Kasumi-1 (cell line): ENCODE results near the gene RBM28.
A peak's percentile ranks its signal among the peaks of the same experiment; 100 is the strongest.

Source experiments
- DNase-seq, 2 experiments: peaks; one replicate each; lab custom pipeline; 2025; lab: John Stamatoyannopoulos, UW

RBM28 gene

GRCh38 chr7:128343554-128344430 lies at the start of gene RBM28:
Gene RBM28, minus strand, starts transcription at chr7:128343908. Its CDS starts 115 bp downstream, at chr7:128343793.
- DNase-seq: peak; percentile 95

DNA sequence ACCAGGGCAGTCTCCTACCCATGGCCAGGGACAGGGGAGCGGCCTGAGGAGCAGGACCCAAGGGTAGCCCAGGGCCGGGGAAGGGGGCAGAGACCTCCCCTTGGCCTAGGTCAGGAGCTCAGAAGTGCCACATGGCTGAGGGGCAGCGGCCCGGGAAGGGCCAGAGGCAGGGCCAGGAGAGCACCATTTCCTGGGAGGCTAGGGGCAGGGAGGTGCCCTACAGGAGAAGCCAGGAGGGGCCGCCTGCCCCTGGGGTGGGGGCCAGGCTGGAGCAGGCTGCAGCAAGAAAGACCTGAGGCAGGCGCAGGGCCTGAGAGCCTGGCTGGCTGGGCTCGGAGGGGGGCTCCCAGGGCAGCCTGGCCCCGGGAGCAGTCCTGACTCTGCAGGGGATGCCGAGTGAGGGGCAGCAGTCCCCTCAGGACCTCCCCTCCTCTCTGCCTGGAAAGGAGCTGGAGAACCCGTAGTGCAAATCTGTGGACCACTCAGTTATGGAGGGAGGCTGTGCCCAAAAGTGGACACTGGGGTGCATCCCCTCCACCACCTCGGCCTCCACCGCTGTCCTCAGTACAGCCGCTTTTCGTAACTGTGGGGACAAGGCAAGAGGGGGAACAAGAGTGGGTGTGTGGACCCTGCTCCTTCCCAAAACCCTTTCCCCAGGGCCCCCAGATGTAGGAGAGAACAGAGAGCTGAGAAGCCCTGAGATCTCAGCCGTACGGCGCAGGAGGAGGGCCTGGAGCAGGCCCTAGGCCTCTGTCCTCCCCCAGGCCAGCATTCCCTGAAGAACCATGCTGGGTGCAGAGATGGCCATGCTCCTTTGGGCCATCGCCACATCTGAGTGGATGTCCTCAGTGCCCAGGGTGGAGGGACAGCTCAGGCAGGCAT lies 49.0 kb upstream of the RBM28 start:
- DNase-seq: no peak

DNA sequence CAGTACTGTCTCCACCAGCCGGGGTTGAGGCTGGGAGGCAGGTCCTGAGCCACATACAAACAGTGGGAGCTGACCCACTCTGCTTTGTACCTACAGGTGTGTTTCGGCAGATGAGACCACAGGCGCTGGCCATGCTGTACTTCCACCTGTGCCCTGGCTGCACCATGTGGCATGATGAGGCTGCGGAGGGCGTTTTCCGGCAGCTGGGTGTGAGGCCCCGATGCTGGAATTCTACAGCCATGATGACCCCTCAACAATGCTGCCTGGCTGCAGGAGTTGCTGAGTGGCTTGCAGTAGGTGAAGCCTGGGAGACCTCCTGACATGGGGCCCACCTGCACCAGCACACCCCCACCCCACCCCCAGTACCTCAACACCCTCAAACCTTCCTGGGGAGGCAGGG lies 48.1 kb upstream of the RBM28 start:
- DNase-seq: no peak

GRCh38 chr7:128390871-128391565 lies 47.3 kb upstream of the RBM28 start:
- no peak for DNase-seq

GRCh38 chr7:128389618-128390329 lies 46.1 kb upstream of the RBM28 start:
- no peak for DNase-seq

GRCh38 chr7:128389085-128389617 lies 45.4 kb upstream of the RBM28 start:
- no peak for DNase-seq

DNA sequence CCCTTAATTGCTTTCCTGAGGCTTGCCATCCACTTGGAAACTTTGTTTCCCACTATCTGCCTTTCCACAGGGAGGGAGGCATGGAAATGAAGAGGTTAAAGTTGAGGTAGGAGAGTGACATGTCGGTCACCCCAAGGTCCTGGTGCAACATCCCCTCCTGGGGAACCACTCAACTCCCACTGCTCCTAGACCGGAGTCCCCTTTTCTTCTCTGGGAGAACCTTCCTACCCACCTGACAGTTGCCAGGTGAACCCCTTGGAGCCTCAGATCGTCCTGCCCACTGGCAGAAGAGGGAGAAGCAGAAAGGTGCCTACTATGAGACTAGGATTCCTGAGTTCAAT lies 44.4 kb upstream of the RBM28 start:
- no peak for DNase-seq

DNA sequence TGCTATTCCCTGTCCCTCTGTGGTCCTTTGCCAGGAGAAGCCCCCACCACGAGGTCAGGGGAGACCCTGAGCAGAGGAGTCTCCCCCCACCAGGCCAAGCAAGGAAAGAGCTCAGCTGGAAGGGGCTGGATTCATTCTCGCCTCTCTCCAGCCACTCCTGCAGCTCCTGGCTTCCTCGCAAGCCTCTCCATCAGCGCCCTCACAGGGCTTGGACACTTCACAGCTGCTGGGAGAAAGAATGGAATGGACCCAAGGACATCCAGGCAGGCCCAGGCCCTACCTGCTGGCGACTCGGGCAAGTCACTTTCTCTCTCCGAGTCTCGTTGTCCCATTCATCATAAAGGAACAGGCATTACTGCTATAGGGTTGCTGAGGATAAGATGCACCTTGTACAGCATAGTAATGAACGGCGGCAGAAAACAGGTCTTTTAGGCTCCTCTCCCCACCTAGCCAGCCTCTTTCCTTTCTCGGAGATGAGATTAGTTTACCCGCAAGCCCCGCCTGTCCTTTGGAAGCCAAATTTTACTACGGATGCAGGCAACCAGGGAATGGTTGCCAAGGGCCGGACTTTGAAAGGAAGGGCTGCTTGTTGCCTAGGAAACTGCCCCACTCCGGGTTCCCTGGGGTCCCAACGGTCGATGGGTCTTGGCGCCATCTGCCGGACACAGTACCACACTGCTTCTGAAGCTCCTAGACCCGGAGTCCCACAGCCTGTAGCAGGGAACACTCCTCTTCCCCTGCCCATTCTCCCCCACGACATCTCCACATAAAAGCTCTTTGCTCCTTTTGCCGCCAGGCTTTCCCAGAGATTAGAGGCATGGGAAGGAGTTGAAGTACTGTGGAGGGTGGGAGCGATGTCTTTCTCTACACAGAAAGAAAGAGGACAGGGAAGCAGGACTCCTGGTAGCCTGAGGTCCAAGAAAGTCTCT lies 43.8 kb upstream of the RBM28 start:
- DNase-seq: peak; percentile 60 to 73

DNA sequence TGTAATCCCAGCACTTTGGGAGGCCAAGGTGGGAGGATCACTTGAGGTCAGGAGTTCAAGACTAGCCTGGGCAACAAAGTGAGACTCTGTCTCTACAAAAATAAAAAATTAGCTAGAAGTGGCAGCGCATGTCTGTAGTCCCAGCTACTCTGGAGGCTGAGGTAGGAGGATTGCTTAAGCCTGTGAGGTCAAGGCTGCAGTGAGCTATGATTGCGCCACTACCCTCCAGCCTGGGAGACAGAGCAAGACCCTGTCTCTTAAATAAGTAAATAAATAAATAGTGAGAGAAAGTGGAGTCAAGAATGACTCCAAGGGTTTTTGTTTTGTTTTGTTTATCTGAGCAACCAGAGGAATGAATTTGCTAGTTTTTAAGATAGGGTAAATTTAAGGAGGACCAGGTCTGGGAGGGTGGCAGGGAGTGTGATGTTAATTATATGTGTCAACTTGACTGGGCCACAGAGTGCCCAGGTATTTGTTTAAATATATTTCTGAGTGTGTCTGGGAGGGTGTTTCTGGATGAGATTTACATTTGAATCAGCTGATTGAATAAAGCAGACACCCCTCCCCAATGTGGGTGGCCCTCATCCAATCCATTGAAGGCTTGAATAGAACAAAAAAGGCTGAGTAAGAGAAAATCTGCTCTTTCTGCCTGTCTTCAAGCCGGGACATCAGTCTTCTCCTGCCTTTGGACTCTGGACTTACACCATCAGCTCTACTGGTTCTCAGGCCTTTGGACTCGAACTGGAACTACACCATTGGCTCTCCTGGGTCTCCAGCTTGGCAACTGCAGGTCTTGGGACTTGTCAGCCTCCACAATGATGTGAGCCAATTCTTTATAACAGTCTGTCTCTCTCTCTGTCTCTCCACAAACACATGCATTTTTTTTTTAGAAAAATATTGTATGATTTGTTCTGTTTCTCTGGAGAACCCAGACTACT lies 42.5 kb upstream of the RBM28 start:
- no peak for DNase-seq

DNA sequence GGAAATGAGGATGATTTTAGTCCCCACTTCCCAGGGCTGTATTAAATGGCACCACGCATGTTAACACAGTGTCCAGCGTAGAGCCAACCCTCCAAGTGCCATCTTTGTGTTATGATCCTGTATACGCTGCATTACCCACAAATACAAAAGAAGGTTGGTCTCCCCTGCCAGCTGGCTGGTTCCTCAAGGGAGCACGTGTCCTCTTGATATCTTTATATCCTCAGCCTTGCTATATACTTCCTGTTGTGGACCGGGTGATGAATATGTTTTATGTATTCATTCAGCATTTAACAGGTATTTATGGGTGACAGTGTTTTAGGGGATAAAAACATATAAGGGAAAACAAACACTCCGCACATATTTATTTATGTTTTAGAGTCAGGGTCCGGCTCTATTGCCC lies 41.0 kb upstream of the RBM28 start:
- no peak for DNase-seq

DNA sequence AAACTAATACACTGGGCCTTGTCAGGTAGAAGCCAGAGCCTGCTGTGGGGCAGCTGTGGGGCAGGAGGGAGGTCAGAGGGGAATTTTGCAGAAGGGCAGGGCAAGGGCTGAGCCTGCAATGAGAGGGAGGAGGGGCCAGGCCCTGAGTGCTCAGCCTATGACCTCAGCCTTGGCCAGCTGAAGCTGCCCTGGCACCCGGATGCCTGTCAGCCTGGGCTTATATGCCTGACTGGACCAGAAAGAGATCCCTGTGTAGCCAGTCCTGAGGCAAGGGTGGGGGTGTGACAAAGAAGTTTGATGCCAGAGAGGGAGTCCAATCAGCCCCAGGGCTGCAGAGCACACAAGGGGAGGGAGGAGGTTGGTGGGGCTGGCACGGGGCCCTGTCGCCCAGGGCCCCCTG lies 40.1 kb upstream of the RBM28 start:
- no peak for DNase-seq

GRCh38 chr7:128381161-128381821 lies 37.6 kb upstream of the RBM28 start:
- DNase-seq: peak; percentile 21 to 53

DNA sequence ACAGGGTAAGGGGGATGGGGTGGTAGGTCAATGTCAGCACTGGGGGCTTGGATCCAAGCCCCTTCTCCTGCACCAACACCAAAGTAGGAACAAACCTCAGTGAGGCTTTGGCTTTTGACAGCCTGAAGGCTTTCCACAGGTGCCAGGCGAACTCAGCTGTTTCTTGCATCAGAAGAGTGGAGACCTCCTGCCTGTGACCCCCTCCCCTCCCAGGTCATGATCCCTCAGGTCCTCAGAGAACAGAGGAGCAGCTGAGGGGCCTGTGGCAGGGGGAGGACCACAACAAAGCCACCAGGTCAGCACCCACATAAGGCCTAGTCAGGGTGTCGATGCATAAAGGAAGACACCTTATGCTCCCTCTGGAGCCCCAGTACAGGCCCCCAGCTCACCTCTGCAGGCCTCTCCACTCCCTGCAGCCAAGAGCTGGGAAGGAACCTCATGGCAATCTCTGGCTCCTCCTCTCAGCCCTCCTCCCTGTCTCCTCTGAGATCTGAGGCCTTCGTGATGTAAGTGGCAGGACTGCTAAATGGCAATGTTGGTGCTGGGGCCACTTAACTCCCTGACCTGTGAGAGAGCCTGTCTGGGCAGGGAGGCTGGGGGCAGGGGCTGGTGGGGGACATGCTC lies 36.9 kb upstream of the RBM28 start:
- DNase-seq: no peak

DNA sequence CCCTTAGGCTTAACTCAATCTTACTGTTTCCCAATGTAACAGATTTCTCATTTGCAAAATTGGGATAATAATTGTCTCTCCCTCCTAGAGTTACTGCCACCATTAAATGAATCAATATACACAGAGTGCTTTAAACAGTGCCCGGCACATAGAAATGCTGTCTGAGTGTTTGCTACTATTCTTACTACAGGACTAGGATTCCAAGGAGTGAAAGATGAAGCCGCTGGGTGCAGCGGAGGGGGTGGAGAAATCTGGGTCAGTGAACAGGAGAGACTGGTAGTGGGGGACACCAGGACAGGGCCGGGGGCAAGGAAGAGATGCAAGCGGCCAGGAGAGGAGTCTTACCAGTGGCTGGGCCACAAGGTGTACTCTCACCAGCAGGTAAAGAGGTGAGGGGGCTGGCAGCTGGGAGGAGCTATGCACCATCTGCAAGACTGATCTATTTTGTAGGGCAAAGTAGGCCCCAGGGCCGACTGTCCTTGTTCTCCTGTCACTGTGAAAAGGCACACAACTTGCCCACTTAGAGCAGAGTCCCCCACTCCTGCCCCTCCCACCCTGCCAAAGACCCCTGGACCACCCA lies 36.3 kb upstream of the RBM28 start:
- no peak for DNase-seq

- DNase-seq: peak; percentile 30 to 42
Measured at GRCh38 chr7:128378637-128379036, 34.9 kb upstream of the RBM28 start.

GRCh38 chr7:128376077-128376476 lies 32.4 kb upstream of the RBM28 start:
- no peak for DNase-seq

DNA sequence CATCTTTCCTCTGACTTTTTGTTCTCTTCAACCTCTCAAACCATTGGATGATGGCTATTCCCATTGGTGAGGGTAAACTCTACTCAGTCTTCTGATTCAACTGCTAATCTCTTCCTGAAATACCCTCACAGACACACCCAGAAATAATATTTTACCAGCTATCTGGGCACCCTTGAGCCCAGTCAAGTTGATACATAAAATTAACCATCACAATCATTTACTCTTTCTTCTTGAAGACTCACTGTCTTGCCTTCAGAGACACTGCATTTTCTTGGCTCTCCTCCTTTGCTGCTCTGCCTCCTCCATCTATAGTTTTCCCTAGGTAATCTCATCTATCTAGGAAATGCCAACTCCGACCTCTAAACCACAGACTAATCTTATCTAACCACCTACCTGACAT lies 30.3 kb upstream of the RBM28 start:
- DNase-seq: no peak

GRCh38 chr7:128373606-128374005 lies 29.9 kb upstream of the RBM28 start:
- no peak for DNase-seq
